Transverse colon (tissue), 4 donors: Measurements from ENCODE around the gene ENGASE. TPM values are rescaled to one million over a fixed set of nuclear protein-coding genes. Genes with fewer than 3 reads are reported as not detected.

Experiments
- DNase-seq: peaks from one replicate; pipeline ENCODE4 v3.0.0-alpha.2; 2019
- H3K27ac ChIP-seq, 4 donors: fragments of 200-600 bp; sonication (generic); 2 replicates each; pipeline ENCODE4 v1.5.1; 2016 to 2018; ENCODE audit warnings: inconsistent platforms in 4 of 4
- H3K27me3 ChIP-seq: fragments of 200-600 bp; sonication (generic); 2 replicates; pipeline ENCODE4 v1.5.1; 2017; ENCODE audit warnings: inconsistent platforms
- H3K36me3 ChIP-seq, 4 donors: fragments of 200-600 bp; sonication (generic); 2 replicates each; pipeline ENCODE4 v1.5.1; 2017 to 2019; ENCODE audit warnings: inconsistent platforms in 4 of 4
- H3K4me1 ChIP-seq, 4 donors: fragments of 200-600 bp; sonication (generic); 2 replicates each; pipeline ENCODE4 v1.5.1; 2017 to 2020; ENCODE audit warnings: inconsistent platforms in 4 of 4
- H3K4me3 ChIP-seq, 4 donors: fragments of 200-600 bp; sonication (generic); 1 replicate in 1 of 4; 2 replicates in 3 of 4; pipeline versions ENCODE4 v1.5.1 to v1.6.1; 2017 to 2019; ENCODE audit warnings: inconsistent platforms in 4 of 4
- H3K9me3 ChIP-seq, 2 donors: fragments of 200-600 bp; sonication (generic); 2 replicates each; pipeline ENCODE4 v1.5.1; 2017 to 2019; ENCODE audit warnings: inconsistent platforms in 2 of 2
- EP300 ChIP-seq: sonication (generic); formaldehyde crosslinking; IDR thresholded peaks from one replicate; pipeline ENCODE4 v1.6.1; 2017; ENCODE audit warnings: antibody characterized with exemption, low read depth
- POLR2A ChIP-seq: fragments of 450-650 bp; IDR thresholded peaks from one replicate; pipeline ENCODE4 v1.6.1; 2016; ENCODE audit warnings: antibody characterized with exemption, mild to moderate bottlenecking, moderate library complexity
- POLR2AphosphoS5 ChIP-seq, 3 donors: sonication (generic); formaldehyde crosslinking; IDR thresholded peaks; one replicate each; pipeline ENCODE4 v1.6.1; 2016; ENCODE audit warnings: antibody characterized with exemption in 3 of 3
- WGBS, 2 donors: methylation state at CpG; one replicate each; pipeline ENCODE4 v1.1.5; 2018; ENCODE audit warnings: low coverage in 1 of 2; 5-methylcytosine and 5-hydroxymethylcytosine counted together
- in situ Hi-C, 4 donors: fragments of 200-750 bp; cut with MboI; loops; one replicate each; pipeline versions ENCODE4 v1.15.0 to v1.15.1; 2017; ENCODE audit warnings: low sequenced_read_pairs in 3 of 4, low pct_ligation_motif_present in 1 of 4, low pct_unique_long_range_greater_than_20kb in 1 of 4
- intact Hi-C: fragments of 100-400 bp; cut with DNase I; formaldehyde crosslinking; loops from one replicate; pipeline ENCODE4 v1.15.1; 2023; ENCODE audit warnings: low total_unique reads
- total RNA-seq, 4 donors: library from RNA; depleted of rRNA; stranded (reverse); fragments of >200 nt; gene quantifications; one replicate each; pipeline ENCODE4 v1.1.0, GENCODE V29; 2016
- TF ChIP-seq, protein P1 (sequence below), 5 experiments: fragments of 200-600 bp in 3 of 5; fragments of 450-650 bp in 2 of 5; sonication (generic) in 3 of 5; IDR thresholded peaks; 1 replicate in 2 of 5; 2 replicates in 3 of 5; pipeline ENCODE4 v1.5.1; 2016 to 2017; ENCODE audit warnings: antibody characterized with exemption in 5 of 5, inconsistent platforms in 3 of 5, mild to moderate bottlenecking in 2 of 5, moderate library complexity in 1 of 5

ENGASE gene
- total RNA-seq, 4 donors from 2014 or later: 74.7 to 335 (median 121) TPM

DNA sequence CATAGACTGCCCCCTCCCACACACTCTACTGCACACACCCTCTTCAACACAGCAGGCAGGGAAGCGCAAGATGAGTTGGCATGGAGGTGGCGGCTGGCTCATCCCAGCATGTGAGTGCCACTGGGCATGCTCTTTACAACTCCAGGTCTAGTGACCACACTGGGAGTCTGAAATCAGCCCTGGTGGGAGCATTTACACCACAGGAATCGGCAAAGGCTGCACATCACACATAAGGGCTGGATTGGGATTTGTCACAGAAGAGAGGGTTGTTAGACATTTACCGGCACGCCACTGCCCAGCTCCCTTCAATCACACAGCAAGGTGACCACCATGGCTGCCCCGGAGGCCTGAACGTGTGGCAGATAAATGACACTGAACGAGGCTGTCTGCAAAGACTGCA, 49.4 kb downstream of the ENGASE start:
- Histone ChIP-seq H3K27me3 (peaks cover 50% of the 10 kb centered on the region), H3K4me1 (no peaks in the 10 kb centered on the region), H3K36me3 (no peaks in the 10 kb centered on the region), H3K4me3 (no peak overlapping the region), H3K27ac (no peak overlapping the region), H3K9me3 (no peaks in the 10 kb centered on the region)
- DNase-seq: no peak
- in situ Hi-C loops (loop anchor here in 1 of 4 donors (25.0 kb wide), 1 partner anchor 263 kb away; no protein-coding TSS in a partner anchor), intact Hi-C loops (no loop called here)
- 95% methylated on average over 8 of the region's 8 CpGs; no CpG with 5 or more reads in 1 of the 2 donors for WGBS, 2 donors
- TF ChIP-seq, protein P1, sequence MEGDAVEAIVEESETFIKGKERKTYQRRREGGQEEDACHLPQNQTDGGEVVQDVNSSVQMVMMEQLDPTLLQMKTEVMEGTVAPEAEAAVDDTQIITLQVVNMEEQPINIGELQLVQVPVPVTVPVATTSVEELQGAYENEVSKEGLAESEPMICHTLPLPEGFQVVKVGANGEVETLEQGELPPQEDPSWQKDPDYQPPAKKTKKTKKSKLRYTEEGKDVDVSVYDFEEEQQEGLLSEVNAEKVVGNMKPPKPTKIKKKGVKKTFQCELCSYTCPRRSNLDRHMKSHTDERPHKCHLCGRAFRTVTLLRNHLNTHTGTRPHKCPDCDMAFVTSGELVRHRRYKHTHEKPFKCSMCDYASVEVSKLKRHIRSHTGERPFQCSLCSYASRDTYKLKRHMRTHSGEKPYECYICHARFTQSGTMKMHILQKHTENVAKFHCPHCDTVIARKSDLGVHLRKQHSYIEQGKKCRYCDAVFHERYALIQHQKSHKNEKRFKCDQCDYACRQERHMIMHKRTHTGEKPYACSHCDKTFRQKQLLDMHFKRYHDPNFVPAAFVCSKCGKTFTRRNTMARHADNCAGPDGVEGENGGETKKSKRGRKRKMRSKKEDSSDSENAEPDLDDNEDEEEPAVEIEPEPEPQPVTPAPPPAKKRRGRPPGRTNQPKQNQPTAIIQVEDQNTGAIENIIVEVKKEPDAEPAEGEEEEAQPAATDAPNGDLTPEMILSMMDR (IDR thresholded peaks at IDR 0.05): no peak
- no peak for TF ChIP-seq POLR2AphosphoS5 (IDR thresholded peaks at IDR 0.05)
- no peak for TF ChIP-seq EP300
- TF ChIP-seq POLR2A: no peak

- WGBS, 2 donors: 82% methylated on average over 21 of the region's 21 CpGs; no CpG with 5 or more reads in 1 of the 2 donors
- in situ Hi-C loops: loop anchor here in 1 of 4 donors (25.0 kb wide), 1 partner anchor 263 kb away; no protein-coding TSS in a partner anchor
Observed at GRCh38 chr17:79124513-79125209, 50.0 kb downstream of the ENGASE start.

GRCh38 chr17:79125503-79125902, 50.9 kb downstream of the ENGASE start:
- peaks cover 58% of the 10 kb centered on the region for H3K27me3 ChIP-seq
- no peaks in the 10 kb centered on the region for H3K9me3 ChIP-seq
- H3K4me1 ChIP-seq: no peaks in the 10 kb centered on the region
- H3K27ac ChIP-seq: no peak overlapping the region
- in situ Hi-C loops: no loop called here
- intact Hi-C loops: no loop called here
- no peak for DNase-seq
- H3K4me3 ChIP-seq: no peak overlapping the region
- WGBS, 2 donors: 46% methylated on average over 21 of the region's 22 CpGs; no CpG with 5 or more reads in 1 of the 2 donors
- no peaks in the 10 kb centered on the region for H3K36me3 ChIP-seq
- TF ChIP-seq POLR2AphosphoS5 (IDR thresholded peaks at IDR 0.05) (no peak), POLR2A (no peak), EP300 (no peak)
- TF ChIP-seq, protein P1 (IDR thresholded peaks at IDR 0.05): no peak

More at GRCh38 chr17:79124513-79125209, 50.0 kb downstream of the ENGASE start:
- no peak overlapping the region for H3K4me3 ChIP-seq
- TF ChIP-seq POLR2AphosphoS5 (IDR thresholded peaks at IDR 0.05) (no peak), EP300 (no peak), POLR2A (no peak)
- TF ChIP-seq, protein P1 (IDR thresholded peaks at IDR 0.05): no peak
- peaks cover 53% of the 10 kb centered on the region for H3K27me3 ChIP-seq
- no peaks in the 10 kb centered on the region for H3K36me3 ChIP-seq
- H3K4me1 ChIP-seq: no peaks in the 10 kb centered on the region
- H3K27ac ChIP-seq: no peak overlapping the region
- no peaks in the 10 kb centered on the region for H3K9me3 ChIP-seq
- DNase-seq: no peak
- intact Hi-C loops: no loop called here

- 25% methylated on average over 11 of the region's 12 CpGs; no CpG with 5 or more reads in 1 of the 2 donors for WGBS, 2 donors
- DNase-seq: peak; percentile 14
- H3K4me1 ChIP-seq: no peaks in the 10 kb centered on the region
- in situ Hi-C loops: no loop called here
- H3K27ac ChIP-seq: no peak overlapping the region
- no peaks in the 10 kb centered on the region for H3K36me3 ChIP-seq
- no peaks in the 10 kb centered on the region for H3K9me3 ChIP-seq
- peaks cover 58% of the 10 kb centered on the region for H3K27me3 ChIP-seq
- intact Hi-C loops: no loop called here
- no peak overlapping the region for H3K4me3 ChIP-seq
- TF ChIP-seq, protein P1 (IDR thresholded peaks at IDR 0.05): peak in 2 of 5 experiments; percentile 18 to 23
- TF ChIP-seq POLR2A: no peak
Observed at GRCh38 chr17:79126139-79126538, 51.5 kb downstream of the ENGASE start.
